Astrocyte of the hippocampus (primary cell): Measurements from ENCODE around the gene POLN.
"Not testable (repeated sequence)": the region's sequence is repeated elsewhere in the genome, so short reads cannot be mapped to it uniquely, and the experiment has no call there.

Experiments used
- DNase-seq: peaks from one replicate; pipeline ENCODE4 v3.0.0; 2011; ENCODE audit warnings: low read depth, low spot score

Gene POLN

DNA sequence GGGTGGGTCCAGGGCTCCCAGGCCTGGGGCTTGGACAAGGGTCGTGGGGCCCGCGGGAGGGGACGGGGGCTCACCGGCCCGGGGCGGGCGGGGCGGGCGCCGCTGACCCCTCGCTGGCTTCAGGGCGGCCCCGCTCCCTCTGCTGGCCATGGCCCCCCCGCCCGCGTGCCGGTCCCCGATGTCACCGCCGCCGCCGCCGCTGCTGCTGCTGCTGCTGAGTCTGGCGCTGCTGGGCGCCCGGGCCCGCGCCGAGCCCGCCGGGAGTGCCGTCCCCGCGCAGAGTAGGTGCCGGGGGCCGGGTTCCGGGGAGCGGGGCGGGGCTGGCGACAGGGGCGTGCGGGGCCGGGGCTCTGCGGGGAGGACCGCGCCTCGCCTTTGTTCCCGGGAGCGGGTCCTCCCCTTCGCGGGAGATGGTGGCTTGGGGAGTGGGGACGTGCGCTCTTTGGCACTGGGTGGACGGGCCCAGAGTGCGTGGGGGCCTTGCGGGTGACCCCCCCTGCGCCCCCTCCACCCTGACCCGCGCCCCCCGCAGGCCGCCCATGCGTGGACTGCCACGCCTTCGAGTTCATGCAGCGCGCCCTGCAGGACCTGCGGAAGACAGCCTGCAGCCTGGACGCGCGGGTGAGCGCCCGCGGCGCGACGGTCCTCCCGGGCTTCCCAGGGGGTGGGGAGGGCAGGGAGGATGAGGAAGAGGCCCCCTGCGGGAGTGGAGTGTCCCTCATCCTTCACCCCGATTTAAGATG, 199.5 kb downstream of the POLN start:
- peak; percentile 51 for DNase-seq

GRCh38 chr4:2041239-2042130, 200.4 kb downstream of the POLN start:
- DNase-seq, result peak; percentile 83

DNA sequence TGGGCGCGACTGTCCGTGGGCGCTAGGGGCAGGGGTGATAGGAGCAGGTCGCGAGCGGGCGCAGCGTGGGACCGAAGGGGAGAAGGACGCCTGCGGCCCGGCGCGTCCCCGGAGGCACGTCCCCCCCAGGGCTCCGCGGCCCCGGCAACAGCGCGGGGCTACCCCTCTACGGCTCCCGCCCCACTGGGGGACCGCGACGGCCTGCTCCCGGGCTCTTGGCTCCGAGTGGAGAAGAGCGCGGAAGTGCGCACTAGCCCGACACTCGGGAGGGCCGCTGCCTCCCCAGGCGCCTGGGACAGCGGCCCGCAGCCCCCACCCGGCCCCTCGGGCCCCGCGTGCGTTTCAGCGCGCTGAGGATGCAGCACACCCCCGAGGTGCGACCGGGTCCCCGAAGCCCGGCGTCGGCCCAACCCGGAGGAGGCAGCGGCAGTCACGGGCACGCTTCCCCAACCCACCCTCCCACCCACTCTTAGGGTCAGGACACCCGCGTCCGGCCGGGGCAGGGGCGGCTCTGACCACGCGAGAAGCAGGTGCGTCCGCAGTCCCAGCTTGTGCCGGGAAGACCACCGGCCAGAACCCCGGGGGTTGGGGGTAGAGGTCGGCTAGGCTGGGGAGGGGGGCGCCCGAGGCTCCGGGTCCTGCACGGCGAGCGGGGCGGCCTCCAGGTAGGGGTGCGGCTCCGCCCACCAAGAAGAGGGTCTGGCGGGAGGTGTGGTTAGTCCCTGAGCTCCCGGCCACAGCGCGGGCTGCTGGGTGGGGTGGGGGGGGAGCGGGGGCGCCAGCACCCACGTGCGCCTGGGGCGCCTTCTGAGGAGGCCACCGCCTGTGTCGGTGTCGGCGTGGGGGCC, 201.3 kb downstream of the POLN start:
- DNase-seq, result no peak

- no peak for DNase-seq
Measured at GRCh38 chr4:2036866-2037265, 205.1 kb downstream of the POLN start.

- DNase-seq, result no peak
Measured at GRCh38 chr4:2036327-2036726, 205.6 kb downstream of the POLN start.

- not testable (repeated sequence) for DNase-seq
Measured at GRCh38 chr4:2031161-2031560, 210.8 kb downstream of the POLN start.

DNA sequence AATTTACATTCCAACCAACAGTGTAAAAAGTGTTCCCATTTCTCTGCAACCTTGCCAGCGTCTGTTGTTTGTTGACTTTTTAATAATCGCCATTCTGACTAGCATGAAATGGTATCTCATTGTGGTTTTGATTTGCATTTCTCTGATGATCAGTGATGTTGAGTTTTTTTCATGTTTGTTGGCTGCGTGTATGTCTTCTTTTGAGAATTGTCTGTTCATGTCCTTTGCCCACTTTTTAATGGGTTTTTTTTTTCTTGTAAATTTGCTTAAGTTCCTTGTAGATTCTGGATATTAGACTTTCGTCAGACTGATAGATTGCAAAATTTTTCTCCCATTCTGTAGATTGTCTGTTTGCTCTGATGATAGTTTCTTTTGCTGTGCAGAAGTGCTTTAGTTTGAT, 214.8 kb downstream of the POLN start:
- not testable (repeated sequence) for DNase-seq

- DNase-seq, result no peak
Measured at GRCh38 chr4:2025817-2026216, 216.1 kb downstream of the POLN start.

GRCh38 chr4:2024683-2025082, 217.2 kb downstream of the POLN start:
- no peak for DNase-seq
